Measurements from ENCODE around the gene NUDT11. TPM values are rescaled to one million over a fixed set of nuclear protein-coding genes. Genes with fewer than 3 reads are reported as not detected.

NUDT11 gene
- total and polyA plus RNA-seq, 2 of the 13 experiments (the other 11 are each of a cell fraction or from before 2014, with no cell fraction given), result not detected

DNA sequence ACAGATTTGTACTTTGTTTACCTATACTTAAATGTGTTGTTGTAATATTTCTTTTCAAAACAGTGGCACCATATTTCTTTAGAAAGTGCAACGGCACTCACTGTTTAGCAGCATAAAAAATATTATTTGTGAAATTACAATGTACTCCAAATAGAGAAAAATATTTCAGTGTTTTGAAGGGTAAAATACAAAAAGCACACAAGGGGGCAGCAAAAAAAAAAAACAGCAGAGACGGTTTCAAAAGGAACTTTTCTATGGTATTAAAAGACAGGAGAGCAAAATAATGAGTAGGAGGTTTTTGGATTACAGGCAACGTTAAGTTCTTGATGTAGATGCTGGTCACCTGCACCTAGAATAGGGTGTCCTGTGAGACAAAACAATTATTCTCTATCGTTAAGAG is 2.0 kb downstream of the NUDT11 start (continued):
- TF ChIP-seq ATF7-NPFF (CRISPR knock-in tag; IDR thresholded peaks at IDR 0.05; ENCODE audit: low read depth), result no peak

DNA sequence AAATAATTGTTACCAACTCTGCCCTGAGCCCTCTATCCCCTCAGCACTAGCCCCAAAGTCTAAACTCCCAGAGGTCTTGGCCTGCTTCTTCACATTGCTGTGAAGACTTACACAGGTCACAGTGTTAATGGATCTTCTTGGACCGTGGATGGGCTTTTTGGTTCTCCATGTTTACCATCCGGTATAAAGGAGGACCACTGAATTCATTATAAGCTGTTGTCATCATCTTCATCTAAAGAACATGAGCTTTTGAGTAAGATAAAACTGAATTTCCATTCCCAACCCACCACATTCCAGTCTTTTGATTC is 8.5 kb downstream of the NUDT11 start:
- FAIRE-seq (no peak), DNase-seq (ENCODE audit: low spot score) (no peak), ATAC-seq (no peak)
- no peak overlapping the region for H3K4me3 ChIP-seq (replicated peaks in 1 of 3; ENCODE audit: insufficient read depth in 1 of 3, low read depth in 2 of 3, low read length in 3 of 3)
- 50% methylated on average over 2 of the region's 2 CpGs for WGBS (ENCODE audit: low lambda C conversion rate)
- H3K9ac ChIP-seq (ENCODE audit: insufficient read depth, low read depth, low read length), result no peak overlapping the region
- intact Hi-C loops (cut with micrococcal nuclease; ENCODE audit: unreplicated experiment), result no loop called here
- no peaks in the 10 kb centered on the region for H3K4me1 ChIP-seq (ENCODE audit: insufficient read depth, low read length)
- TF ChIP-seq RBFOX2 (IDR thresholded peaks at IDR 0.05; ENCODE audit: low read depth, low read length) (no peak), KLF6 (CRISPR knock-in tag; IDR thresholded peaks at IDR 0.05) (no peak), ATM (IDR thresholded peaks at IDR 0.05; ENCODE audit: borderline replicate concordance) (no peak)
- TF ChIP-seq, protein P1, sequence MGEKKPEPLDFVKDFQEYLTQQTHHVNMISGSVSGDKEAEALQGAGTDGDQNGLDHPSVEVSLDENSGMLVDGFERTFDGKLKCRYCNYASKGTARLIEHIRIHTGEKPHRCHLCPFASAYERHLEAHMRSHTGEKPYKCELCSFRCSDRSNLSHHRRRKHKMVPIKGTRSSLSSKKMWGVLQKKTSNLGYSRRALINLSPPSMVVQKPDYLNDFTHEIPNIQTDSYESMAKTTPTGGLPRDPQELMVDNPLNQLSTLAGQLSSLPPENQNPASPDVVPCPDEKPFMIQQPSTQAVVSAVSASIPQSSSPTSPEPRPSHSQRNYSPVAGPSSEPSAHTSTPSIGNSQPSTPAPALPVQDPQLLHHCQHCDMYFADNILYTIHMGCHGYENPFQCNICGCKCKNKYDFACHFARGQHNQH (CRISPR knock-in tag; IDR thresholded peaks at IDR 0.05), result no peak
- TF ChIP-seq, protein P2, sequence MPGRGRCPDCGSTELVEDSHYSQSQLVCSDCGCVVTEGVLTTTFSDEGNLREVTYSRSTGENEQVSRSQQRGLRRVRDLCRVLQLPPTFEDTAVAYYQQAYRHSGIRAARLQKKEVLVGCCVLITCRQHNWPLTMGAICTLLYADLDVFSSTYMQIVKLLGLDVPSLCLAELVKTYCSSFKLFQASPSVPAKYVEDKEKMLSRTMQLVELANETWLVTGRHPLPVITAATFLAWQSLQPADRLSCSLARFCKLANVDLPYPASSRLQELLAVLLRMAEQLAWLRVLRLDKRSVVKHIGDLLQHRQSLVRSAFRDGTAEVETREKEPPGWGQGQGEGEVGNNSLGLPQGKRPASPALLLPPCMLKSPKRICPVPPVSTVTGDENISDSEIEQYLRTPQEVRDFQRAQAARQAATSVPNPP (CRISPR knock-in tag; IDR thresholded peaks at IDR 0.05), result no peak
- TF ChIP-seq, protein P3, sequence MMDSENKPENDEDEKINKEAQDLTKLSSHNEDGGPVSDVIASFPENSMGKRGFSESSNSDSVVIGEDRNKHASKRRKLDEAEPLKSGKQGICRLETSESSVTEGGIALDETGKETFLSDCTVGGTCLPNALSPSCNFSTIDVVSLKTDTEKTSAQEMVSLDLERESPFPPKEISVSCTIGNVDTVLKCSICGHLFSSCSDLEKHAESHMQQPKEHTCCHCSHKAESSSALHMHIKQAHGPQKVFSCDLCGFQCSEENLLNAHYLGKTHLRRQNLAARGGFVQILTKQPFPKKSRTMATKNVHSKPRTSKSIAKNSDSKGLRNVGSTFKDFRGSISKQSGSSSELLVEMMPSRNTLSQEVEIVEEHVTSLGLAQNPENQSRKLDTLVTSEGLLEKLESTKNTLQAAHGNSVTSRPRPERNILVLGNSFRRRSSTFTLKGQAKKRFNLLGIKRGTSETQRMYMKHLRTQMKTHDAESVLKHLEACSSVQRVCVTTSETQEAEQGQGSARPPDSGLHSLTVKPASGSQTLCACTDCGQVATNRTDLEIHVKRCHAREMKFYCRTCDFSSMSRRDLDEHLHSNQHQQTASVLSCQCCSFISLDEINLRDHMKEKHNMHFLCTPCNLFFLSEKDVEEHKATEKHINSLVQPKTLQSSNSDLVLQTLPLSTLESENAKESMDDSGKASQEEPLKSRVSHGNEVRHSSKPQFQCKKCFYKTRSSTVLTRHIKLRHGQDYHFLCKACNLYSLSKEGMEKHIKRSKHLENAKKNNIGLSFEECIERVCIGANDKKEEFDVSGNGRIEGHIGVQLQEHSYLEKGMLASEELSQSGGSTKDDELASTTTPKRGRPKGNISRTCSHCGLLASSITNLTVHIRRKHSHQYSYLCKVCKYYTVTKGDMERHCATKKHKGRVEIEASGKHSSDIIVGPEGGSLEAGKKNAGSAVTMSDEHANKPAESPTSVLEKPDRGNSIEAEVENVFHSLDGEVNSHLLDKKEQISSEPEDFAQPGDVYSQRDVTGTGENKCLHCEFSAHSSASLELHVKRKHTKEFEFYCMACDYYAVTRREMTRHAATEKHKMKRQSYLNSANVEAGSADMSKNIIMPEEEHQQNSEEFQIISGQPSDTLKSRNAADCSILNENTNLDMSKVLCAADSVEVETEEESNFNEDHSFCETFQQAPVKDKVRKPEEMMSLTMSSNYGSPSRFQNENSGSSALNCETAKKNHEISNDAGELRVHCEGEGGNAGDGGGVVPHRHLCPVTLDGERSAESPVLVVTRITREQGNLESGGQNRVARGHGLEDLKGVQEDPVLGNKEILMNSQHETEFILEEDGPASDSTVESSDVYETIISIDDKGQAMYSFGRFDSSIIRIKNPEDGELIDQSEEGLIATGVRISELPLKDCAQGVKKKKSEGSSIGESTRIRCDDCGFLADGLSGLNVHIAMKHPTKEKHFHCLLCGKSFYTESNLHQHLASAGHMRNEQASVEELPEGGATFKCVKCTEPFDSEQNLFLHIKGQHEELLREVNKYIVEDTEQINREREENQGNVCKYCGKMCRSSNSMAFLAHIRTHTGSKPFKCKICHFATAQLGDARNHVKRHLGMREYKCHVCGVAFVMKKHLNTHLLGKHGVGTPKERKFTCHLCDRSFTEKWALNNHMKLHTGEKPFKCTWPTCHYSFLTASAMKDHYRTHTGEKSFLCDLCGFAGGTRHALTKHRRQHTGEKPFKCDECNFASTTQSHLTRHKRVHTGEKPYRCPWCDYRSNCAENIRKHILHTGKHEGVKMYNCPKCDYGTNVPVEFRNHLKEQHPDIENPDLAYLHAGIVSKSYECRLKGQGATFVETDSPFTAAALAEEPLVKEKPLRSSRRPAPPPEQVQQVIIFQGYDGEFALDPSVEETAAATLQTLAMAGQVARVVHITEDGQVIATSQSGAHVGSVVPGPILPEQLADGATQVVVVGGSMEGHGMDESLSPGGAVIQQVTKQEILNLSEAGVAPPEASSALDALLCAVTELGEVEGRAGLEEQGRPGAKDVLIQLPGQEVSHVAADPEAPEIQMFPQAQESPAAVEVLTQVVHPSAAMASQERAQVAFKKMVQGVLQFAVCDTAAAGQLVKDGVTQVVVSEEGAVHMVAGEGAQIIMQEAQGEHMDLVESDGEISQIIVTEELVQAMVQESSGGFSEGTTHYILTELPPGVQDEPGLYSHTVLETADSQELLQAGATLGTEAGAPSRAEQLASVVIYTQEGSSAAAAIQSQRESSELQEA (CRISPR knock-in tag; IDR thresholded peaks at IDR 0.05; ENCODE audit: not compliant biosample characterization), result no peak
- no peaks in the 10 kb centered on the region for H3K9me3 ChIP-seq (ENCODE audit: low read length)
- BruUV-seq (replicated peaks), result no TSS peak
- no peaks in the 10 kb centered on the region for H3K79me2 ChIP-seq (ENCODE audit: insufficient read depth, low read length)
- in situ Hi-C loops (cut with HindIII; ENCODE audit: extremely low pct_ligation_motif_present, low pct_unique_long_range_greater_than_20kb), result no loop called here
- ChIA-PET CTCF (ENCODE audit: low intra/inter-chr PET ratio, low total read pairs) (no interaction called here), POLR2A (no interaction called here)
- no peak overlapping the region for H3K27ac ChIP-seq (ENCODE audit: extremely low read length, insufficient read depth, low read length)
- no peaks in the 10 kb centered on the region for H3K27me3 ChIP-seq (ENCODE audit: control insufficient read depth in 1 of 2, insufficient read depth in 2 of 2, low read length in 2 of 2)
- no peaks in the 10 kb centered on the region for H4K20me1 ChIP-seq (ENCODE audit: insufficient read depth, low read length)
- no peaks in the 10 kb centered on the region for H3K36me3 ChIP-seq (replicated peaks in 1 of 2; ENCODE audit: control insufficient read depth in 1 of 2, insufficient read depth in 2 of 2, low read length in 2 of 2)
- H2AFZ ChIP-seq (ENCODE audit: low read length), result no peak overlapping the region
- no peak overlapping the region for H3K4me2 ChIP-seq (ENCODE audit: low read depth, low read length)
